ENCODE data around the gene DSTN. TPM values are rescaled to one million over a fixed set of nuclear protein-coding genes. Genes with fewer than 3 reads are reported as not detected.

DSTN gene
- total RNA-seq, 1 donor from 2014 or later = 149 TPM

- FAIRE-seq (no peak), DNase-seq (ENCODE audit: low read depth) (peak; percentile 77)
- no peak overlapping the region for H3K4me3 ChIP-seq (ENCODE audit: low read depth, low read length)
- no peaks in the 10 kb centered on the region for H3K36me3 ChIP-seq (ENCODE audit: control insufficient read depth, insufficient read depth, low read length)
- no peaks in the 10 kb centered on the region for H3K27me3 ChIP-seq (ENCODE audit: control insufficient read depth, insufficient read depth, low read length)
- no peak for TF ChIP-seq CTCF (IDR thresholded peaks at IDR 0.05; ENCODE audit: insufficient read depth, low read length, severe bottlenecking)
Observed at GRCh38 chr20:17533396-17533795, 36.5 kb upstream of the DSTN start.

GRCh38 chr20:17534077-17534476 is 35.8 kb upstream of the DSTN start:
- no peaks in the 10 kb centered on the region for H3K27me3 ChIP-seq (ENCODE audit: control insufficient read depth, insufficient read depth, low read length)
- H3K36me3 ChIP-seq (ENCODE audit: control insufficient read depth, insufficient read depth, low read length) = no peaks in the 10 kb centered on the region
- TF ChIP-seq CTCF (IDR thresholded peaks at IDR 0.05; ENCODE audit: insufficient read depth, low read length, severe bottlenecking) = no peak
- DNase-seq (ENCODE audit: low read depth) (no peak), FAIRE-seq (no peak)
- H3K4me3 ChIP-seq (ENCODE audit: low read depth, low read length) = no peak overlapping the region

GRCh38 chr20:17536944-17537444 is 32.9 kb upstream of the DSTN start:
- Histone ChIP-seq H3K27me3 (ENCODE audit: control insufficient read depth, insufficient read depth, low read length) (no peaks in the 10 kb centered on the region), H3K36me3 (ENCODE audit: control insufficient read depth, insufficient read depth, low read length) (no peaks in the 10 kb centered on the region), H3K4me3 (ENCODE audit: low read depth, low read length) (no peak overlapping the region)
- FAIRE-seq (no peak), DNase-seq (ENCODE audit: low read depth) (peak; percentile 68)
- TF ChIP-seq CTCF (IDR thresholded peaks at IDR 0.05; ENCODE audit: insufficient read depth, low read length, severe bottlenecking) = peak; percentile 89

GRCh38 chr20:17537959-17538358 is 31.9 kb upstream of the DSTN start:
- H3K27me3 ChIP-seq (ENCODE audit: control insufficient read depth, insufficient read depth, low read length) = no peaks in the 10 kb centered on the region
- FAIRE-seq (no peak), DNase-seq (ENCODE audit: low read depth) (no peak)
- H3K4me3 ChIP-seq (ENCODE audit: low read depth, low read length) = no peak overlapping the region
- H3K36me3 ChIP-seq (ENCODE audit: control insufficient read depth, insufficient read depth, low read length) = no peaks in the 10 kb centered on the region
- no peak for TF ChIP-seq CTCF (IDR thresholded peaks at IDR 0.05; ENCODE audit: insufficient read depth, low read length, severe bottlenecking)

GRCh38 chr20:17538517-17539170 is 31.2 kb upstream of the DSTN start:
- DNase-seq (ENCODE audit: low read depth) (peak; percentile 31), FAIRE-seq (no peak)
- H3K27me3 ChIP-seq (ENCODE audit: control insufficient read depth, insufficient read depth, low read length) = no peaks in the 10 kb centered on the region
- no peak overlapping the region for H3K4me3 ChIP-seq (ENCODE audit: low read depth, low read length)
- TF ChIP-seq CTCF (IDR thresholded peaks at IDR 0.05; ENCODE audit: insufficient read depth, low read length, severe bottlenecking) = no peak
- H3K36me3 ChIP-seq (ENCODE audit: control insufficient read depth, insufficient read depth, low read length) = no peaks in the 10 kb centered on the region

GRCh38 chr20:17541596-17541995 is 28.3 kb upstream of the DSTN start:
- no peak for FAIRE-seq
- H3K4me3 ChIP-seq (ENCODE audit: low read depth, low read length) = no peak overlapping the region
- H3K36me3 ChIP-seq (ENCODE audit: control insufficient read depth, insufficient read depth, low read length) = no peaks in the 10 kb centered on the region
- TF ChIP-seq CTCF (IDR thresholded peaks at IDR 0.05; ENCODE audit: insufficient read depth, low read length, severe bottlenecking) = no peak
- no peak for DNase-seq (ENCODE audit: low read depth)
- H3K27me3 ChIP-seq (ENCODE audit: control insufficient read depth, insufficient read depth, low read length) = no peaks in the 10 kb centered on the region
